HTERT RPE-1 (cell line): ENCODE data around the gene STK17B.
"Not testable (repeated sequence)": the region's sequence is repeated elsewhere in the genome, so short reads cannot be mapped to it uniquely, and the experiment has no call there.

Experiments used
- in situ Hi-C: fragments of 300-500 bp; cut with MboI; formaldehyde crosslinking; loops from 4 replicates; pipeline ENCODE4 v1.14.3; 2020; ENCODE audit warnings: low sequenced_read_pairs

STK17B gene

DNA sequence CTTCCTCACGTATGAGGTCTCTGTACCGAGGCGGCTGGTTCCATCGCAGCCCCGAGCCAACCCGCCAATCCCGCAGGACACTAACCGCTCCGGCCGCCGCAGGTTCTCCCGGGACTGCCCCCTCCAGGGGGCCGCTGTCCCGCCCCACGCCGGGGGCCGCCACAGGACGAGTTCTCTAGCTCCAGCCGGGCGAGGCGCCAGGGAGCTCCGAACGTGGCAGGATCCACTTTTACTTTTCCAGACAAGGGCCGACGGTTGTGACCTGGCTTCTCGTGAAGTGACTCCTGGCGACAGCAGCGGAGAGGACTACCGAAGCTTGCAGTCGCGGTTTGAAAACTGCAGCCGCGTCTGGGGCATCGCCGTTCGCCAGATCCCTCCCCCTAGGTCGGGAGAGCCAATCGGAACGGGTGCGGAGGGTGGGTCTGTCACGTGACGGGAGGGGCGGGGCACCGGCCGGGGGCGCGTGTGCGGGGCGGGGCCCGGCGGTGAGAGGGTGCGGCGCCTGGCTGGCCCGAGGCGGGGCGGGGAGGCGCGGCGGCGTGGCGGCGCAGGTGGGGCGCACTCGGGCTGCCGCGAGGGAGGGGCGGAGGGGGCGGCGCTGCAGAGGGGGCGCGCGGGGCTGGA lies at the start of gene STK17B:
TSS of gene STK17B (minus strand) at position 331 of the 624 bp plus-strand sequence. CDS start 8,195 bp downstream, outside the sequence.
- in situ Hi-C loops = no loop called here

DNA sequence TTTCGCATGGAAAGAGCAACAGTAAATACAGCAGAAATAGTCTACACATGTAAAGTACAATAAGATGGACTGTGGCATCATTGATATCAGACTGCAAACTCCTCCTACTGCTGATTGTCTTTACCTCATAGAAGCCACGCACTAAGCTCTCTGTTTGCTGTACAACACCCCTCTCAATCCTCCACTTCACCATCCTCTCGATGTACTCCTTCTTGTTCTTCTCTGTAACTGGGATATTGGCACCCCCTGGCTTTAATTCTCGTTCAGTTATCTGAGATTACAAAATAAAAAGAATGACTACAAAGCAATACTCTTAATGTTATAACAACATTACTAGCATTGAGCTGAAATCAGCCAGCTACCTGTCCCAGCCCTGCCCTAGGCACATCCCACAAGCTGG lies 49.3 kb upstream of the STK17B start:
- in situ Hi-C loops = no loop called here

DNA sequence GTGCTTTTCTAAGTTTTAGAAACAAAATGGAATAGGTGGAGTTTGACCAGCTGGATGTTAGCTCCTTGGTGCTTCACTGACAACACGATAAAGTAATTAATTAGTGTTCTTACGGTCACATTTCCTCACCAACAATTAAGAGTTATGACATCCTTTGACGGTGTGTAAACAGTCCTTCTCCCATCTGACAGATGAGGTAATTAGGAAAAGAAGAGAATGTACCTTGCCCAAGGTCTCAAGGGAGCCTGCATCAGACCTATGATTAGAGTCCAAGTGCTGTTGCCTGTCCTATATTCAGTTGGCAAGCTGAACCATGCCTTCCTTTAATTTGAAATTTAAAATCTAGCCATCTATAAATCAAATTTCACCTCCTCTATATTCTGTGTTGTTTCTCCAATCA lies 48.3 kb upstream of the STK17B start:
- in situ Hi-C loops = no loop called here

DNA sequence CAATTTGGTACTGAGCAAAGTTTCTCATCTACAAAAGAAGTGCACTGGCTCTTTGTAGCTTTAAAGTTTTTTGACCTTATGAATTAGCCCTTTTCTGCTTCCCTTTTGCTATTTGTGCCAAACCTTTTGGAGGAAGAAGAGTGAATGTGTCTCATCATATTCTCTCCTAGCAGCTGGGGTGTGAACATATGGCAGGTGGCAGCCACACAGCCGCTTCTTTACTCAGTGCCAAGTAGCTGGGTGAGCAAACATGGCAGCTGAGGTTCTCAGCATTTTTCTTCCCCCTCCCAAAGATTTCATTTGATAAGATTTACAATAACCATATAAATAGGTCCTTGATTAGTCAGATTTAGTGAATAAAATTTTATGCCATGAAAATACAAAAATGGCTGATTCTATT lies 46.7 kb upstream of the STK17B start:
- in situ Hi-C loops = no loop called here

DNA sequence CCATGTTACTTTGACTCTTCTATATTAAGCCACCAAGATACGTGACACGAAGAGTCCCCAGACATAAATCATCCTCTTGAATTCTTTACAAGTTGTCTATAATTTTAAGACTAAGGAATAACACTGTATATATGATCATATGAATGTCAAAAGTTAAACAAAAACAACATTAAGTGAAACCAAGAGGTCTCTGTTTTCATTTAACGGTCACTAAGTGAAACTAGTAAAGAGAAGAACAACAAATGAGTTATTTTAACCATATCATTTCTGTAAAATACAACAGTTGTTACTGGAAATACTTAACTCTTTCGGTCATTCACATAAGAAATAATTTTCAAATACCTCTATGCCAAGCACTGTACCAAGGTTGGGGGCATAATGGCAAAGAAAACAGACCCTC lies 45.7 kb upstream of the STK17B start:
- in situ Hi-C loops = no loop called here

DNA sequence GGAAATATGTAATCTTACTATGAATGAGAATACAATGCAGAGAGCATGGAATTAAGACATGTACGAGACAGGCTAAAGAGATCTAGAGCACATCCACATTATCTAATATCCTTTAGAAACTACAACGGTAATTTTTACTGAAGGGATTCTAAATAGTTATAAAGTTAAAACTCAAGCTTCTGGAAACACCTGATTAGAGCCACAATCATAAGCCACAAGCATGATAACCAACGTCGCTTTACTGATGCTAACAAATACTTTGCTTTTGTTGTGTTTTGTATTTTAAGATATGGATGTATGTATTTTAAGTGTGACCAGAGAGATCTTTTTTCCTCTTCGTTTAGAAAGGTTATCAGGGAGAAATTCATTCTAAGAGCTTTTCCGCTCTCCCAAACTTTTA lies 44.0 kb upstream of the STK17B start:
- in situ Hi-C loops = no loop called here

DNA sequence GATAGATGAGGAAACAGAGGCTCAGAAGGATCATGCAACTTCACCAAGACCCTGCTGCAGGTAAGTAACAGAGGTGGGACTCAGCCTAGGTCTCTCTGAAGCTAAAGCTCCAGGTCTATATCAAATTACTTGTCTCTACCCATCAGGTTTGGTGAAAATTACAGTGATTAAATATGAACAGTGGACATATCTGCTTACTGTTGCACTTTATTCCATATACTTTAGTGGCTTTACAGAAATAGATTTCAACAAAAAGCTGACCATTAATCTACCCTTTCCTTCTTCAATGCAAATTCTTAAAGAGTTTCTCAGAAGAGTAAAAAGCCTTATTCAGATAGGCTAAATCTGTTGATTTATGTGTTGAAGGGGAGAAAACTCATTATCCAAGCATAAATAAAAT lies 42.8 kb upstream of the STK17B start:
- in situ Hi-C loops = no loop called here

DNA sequence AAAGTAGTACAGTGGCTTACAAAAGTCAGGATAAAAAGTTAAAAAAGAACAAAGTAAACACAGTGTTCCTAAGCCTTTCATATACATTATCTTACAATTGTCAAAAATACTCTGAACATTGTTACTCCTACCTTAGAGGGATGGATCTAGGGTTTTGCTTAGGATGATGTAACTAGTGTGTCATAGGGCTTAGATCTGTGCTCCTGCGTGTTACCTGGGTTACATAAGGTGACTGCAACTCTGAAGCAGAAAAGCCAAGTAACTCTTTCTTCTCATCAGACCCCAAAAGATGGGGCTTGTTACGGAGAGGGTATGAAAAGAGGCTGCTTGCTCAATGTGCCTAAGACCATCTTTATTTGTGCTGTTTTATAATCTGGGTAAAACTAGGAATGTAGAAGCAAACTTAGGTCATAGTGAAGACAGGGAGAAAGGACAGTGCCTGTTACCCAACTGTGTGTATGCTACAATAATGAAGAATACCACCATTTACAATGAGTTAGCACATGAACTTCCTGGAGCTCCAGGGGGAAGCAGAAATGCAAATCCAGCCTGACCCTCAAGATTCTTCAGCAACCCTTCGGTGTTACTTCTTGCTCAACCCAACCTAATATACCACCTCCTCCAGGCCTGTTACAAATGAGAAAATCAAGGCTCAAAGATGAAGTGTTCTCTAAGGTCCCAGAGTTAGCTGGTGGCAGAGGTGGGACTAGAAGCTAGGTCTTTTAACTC lies 42.0 kb upstream of the STK17B start:
- in situ Hi-C loops = no loop called here

DNA sequence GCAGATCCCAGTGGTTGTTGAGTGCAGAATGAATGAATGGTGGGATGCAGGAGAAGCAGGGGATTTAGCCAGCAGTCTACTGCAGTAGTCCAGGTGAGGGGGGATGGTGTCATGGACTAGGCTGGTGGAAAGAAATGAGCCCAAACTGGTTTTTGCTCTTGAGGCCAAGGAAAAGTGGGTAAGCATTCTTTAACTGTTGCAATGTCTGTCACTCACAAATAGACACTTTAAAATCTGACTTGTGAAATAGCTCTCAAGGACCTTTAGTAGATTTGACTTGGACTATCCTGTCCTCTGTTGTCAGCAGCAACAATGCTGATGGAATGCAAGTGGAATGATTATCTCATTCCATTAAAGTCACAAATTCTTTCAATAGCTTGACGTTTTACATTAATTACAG lies 37.5 kb upstream of the STK17B start:
- in situ Hi-C loops = no loop called here

DNA sequence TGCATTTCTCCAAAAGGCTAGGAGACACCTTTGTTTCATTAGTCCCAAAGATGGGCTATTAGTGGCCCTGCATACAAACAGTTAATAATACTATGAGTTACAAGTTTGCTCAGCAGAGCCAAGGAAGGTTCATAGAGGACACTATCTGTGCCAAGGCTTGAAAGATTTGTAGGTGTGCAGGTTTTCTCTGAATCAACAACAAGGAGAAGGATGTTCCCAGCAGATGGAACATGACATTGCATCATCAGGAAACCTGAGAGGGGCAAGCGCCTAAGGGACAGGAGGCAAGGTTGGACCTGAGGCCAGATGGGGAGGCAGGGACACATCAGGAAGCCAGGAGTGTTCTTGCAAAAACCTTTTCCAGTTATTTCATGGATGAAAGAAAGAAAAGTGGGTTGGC lies 35.4 kb upstream of the STK17B start:
- in situ Hi-C loops = no loop called here

DNA sequence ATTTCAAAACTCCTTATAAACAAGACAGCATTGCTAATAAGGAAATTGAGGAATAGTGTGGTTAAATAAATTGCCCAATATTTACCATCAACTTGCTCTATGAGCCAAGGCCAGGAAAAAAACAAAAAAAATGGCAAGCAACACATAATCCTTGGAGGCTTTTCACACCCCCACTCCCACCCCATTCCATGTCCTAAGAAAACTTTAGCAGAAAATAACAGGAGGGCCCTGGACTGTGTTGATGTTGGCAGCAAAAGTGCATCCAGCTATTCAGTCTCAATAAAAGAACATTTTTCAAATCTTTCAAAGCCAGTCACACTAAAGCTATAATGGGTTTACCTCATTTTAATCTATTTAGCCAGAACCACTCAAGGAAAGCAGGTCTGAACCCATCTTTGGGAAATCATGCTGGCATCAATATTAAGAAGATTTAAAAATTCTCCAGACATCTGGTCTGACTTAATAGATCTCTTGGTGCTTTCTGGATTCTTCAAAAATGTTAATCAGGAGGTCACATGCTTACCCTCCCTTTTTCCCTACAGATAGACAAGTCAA lies 34.6 kb upstream of the STK17B start:
- in situ Hi-C loops = no loop called here

DNA sequence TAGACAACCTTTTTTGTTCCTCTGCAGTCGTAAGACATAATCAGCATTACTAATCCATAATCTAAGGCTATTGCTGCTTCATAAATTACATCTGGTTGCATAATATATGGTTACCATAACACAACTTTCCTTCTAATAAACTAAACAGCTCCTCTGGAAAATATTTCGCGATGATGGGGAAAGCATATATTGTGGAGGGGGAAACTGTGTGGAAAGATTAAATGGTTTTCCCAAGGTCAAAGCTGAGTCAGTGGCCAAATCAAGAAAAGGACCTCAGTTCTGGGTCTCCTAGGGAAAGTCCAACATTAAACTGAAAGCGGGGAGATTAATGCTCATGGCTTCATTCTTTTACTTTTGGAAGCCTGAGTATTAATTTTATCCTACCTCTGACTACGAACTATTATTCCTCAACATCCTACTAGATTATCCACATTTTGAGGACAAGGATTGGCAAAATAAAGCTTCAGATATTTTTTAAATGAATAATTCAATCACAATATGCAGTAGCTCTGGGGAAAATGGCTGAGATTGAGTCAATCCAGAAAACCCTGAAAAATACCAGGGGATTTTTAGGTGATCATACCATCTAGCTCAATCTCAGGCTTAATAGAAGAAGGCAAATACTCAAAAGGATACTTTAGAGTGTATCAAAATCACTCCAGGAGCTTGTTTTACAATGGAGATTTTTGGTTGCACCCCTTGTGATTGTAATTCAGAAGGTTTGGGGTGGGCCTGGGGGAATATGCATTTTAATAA lies 33.8 kb upstream of the STK17B start:
- in situ Hi-C loops = no loop called here

DNA sequence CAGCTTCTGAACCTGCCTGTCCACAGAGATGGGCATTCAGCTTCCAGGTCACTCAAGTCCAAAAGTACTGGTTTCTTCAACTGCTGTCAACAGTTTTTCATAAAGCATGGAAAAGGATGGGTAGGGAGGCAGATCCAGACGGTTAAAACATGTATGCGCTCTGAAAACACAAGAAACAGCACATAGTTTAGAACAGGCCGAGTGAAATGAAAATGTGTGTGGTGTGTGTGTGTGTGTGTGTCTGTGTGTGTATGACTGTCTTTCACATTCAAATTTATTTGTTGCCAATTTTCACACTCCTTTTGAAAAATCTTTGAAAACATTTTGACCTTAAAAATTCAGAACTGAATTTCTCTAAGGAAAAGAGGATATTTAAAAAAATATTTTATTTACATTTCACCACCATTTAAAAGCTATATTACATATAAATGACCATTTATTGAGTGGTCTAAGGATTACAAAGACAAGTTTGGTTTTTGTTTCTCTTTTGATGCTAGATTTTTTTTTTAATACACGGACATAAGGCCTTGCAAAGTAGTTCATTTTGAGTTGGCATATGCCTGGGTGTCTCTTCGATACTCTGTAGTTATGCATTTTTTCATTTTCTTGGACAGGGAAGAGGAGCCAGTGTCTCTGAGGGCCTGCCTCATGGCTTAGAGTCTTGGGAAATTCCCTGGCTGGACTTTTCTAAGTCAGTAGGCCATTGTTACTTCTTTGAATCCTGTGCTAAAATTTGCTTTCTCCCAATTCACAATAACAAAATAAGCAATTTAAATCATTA lies 30.0 kb upstream of the STK17B start:
- in situ Hi-C loops = no loop called here

DNA sequence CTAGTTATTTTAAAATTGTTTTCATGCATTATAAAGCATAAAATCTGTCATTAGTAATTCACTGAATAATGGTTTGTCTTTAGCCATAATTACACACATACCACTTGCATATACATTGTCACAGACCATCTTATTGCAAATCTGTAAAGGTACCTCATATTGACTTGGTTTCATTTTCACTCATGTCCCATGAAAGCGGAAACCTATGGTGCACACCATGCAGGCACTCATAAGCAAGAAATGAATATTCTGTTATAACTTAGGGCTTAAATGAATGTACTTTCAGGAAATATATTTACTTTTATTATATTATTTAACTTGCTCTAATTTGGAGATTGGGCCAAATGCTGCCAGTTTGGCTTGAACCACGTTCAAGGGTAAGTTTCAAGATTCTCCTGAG lies 29.2 kb upstream of the STK17B start:
- in situ Hi-C loops = no loop called here

DNA sequence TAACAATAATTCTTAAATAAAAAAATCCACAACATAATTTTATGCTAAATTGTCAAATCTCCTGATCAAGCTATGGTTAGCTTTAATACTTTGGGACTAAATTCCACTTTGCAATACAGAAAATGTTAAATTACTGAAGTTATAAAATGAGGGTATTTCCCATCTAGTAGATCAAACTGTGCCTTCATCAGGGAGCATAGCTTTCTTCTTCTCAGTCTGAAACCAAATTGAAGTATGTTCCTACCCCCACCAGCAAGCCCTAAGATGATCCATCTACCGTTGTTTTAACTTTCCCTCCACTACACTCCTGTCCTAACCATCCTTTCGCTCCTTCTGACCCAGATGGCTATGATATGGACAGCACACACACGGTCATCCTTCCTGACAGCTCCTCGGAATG lies 24.4 kb upstream of the STK17B start:
- in situ Hi-C loops = no loop called here

DNA sequence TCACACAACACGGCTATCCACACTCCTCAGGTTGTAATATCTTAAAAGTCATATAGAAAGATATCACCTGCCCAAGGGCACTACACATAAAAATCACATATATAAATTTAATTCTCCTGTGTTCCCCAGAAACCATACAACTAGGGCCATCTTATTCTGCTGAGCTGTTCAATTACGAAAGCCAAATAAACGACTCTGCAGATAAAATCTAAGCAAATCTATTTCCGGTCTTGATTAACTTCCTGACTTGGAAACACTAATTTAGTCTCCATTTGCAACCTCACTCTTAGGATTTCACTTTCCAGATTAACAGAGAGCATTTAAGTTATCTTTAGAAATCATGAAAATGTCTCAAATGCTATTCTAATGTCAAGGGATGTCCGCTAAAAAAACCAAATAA lies 23.9 kb upstream of the STK17B start:
- in situ Hi-C loops = no loop called here

DNA sequence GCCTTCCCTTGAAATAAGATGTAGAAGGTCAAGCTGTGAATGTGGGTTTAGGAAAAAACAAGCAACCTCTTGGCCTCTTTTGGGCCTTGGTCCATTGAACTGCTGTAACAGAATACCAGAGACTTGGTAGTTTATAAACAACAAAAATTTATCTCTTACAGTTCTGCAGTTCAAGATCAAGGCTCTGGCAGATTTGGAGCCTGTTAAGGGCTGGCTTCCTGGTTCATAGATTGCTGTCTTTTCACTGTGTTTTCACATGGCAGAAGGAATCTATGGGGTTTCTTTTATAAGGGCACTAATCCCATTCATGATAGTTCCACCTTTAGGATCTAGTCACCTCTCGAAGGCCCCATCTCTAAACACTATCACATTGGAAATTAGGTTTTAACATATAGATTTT lies 20.2 kb upstream of the STK17B start:
- in situ Hi-C loops = no loop called here

DNA sequence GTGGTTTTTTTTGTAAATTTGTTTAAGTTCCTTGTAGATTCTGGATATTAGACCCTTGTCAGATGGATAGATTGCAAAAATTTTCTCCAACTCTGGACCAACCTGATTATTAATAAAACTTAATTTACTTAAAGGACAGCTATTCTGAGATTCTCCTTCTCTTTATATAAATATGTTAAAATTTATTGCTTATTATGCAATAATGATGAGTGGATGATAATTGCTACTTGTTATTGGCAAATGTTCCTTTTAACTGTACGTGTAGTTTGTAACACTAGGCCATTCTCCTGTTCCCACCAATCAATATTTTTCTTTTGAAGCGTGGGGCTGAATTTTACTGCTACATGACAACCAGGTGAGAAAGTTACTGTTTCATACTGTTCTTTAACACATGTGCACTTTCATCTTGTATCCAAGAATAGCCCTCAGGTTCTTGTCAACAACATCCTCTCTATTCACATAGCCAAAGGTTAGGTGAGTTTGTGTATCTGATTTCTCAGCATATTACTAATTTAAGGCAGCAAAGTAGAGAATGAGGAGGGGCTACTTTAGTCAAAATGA lies 16.6 kb upstream of the STK17B start:
- in situ Hi-C loops = no loop called here

DNA sequence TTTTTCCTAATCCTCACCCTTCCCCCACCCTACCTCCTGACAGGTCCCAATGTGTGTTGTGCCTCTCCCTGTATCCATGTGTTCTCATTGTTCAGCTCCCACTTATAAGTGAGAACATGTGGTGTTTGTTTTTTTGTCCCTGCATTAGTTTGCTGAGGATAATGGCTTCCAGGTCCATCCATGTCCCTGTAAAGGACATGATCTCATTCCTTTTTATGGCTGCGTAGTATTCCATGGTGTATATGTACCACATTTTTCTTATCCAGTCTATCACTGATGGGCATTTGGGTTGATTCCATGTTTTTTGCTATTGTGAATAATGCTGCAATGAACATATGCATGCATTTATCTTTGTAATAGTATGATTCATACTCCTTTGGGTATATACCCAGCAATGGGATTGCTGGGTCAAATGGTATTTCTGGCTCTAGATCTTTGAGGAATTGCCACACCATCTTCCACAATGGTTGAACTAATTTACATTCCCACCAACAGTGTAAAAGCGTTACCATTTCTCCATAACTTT lies 15.9 kb upstream of the STK17B start:
- in situ Hi-C loops = not testable (repeated sequence)

DNA sequence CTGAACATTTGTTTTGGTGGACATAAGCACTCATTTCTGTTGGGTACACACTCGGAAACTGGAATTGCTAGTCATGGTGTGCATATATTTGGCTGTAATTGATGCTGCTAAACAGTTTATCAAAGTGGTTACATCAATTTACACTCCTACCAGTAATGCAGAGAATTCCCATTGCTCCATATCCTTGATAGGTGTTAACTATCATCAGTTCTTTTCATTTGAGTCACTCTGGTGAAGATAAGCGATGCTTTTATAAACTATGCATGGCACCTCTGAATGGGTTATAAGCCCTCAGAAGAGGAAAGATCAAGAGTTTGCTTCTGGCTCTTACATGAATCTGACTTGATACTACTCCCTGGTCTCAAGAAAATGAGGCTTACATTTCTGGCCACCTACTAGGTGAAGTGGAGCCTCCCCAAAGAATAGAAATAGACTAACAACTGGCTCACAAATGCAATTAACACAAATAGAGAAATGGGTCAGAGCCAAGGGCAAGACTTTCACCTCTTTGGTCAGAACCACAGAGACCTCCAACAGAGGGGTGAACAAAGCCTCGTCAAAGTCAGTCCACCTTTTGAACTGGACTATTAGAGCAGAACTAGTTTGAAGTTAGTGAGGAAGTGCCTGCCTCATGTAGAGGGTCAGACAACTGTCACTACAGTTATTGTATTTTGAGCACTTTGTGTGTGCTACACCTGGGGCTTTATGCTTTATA lies 15.0 kb upstream of the STK17B start:
- in situ Hi-C loops = no loop called here
